Panc1 (cell line): Measurements from ENCODE around the gene RIMBP2. TPM values are rescaled to one million over a fixed set of nuclear protein-coding genes. Genes with fewer than 3 reads are reported as not detected.

ENCODE experiments used
- ATAC-seq: fragments of 200-7000 bp; cut with Tn5 transposase; 2 replicates; pipeline ENCODE4 v1.9.1; 2020; ENCODE audit warnings: mild to moderate bottlenecking, moderate library complexity
- BruUV-seq: library from RNA; stranded (reverse); fragments of 400-500 nt; replicated peaks from 2 replicates; lab custom pipeline; 2021; lab: Mats Ljungman, UMichigan
- CTCF ChIA-PET: fragments of 300-600 bp; sonication (Branson Sonifier 250); formaldehyde crosslinking; loops from one replicate; lab custom pipeline; 2022; ENCODE audit warnings: antibody characterized with exemption; lab: Charles Lee
- POLR2A ChIA-PET: fragments of 300-600 bp; sonication (Branson Sonifier 250); formaldehyde crosslinking; loops from one replicate; lab custom pipeline; 2022; ENCODE audit warnings: antibody characterized with exemption; lab: Charles Lee
- DNase-seq: peaks from one replicate; pipeline ENCODE4 v3.0.0-alpha.2; 2010; ENCODE audit warnings: low read depth, low spot score
- H3K27ac ChIP-seq: 2 replicates; pipeline ENCODE4 v1.5.1; 2011; ENCODE audit warnings: mild to moderate bottlenecking, low read length, inconsistent platforms
- H3K27me3 ChIP-seq: fragments of 200-500 bp; sonication (Bioruptor generic); 2 replicates; pipeline ENCODE4 v1.6.0; 2014; ENCODE audit warnings: low read length, inconsistent platforms; ENCODE audit not compliant: control insufficient read depth, insufficient read depth
- H3K36me3 ChIP-seq: fragments of 200-500 bp; sonication (Bioruptor generic); 2 replicates; pipeline ENCODE4 v1.5.1; 2014; ENCODE audit warnings: inconsistent platforms, mild to moderate bottlenecking, low read length, moderate library complexity; ENCODE audit not compliant: control insufficient read depth, insufficient read depth
- H3K4me1 ChIP-seq: 2 replicates; pipeline ENCODE4 v1.5.1; 2011; ENCODE audit warnings: inconsistent platforms, mild to moderate bottlenecking, low read length, moderate library complexity; ENCODE audit not compliant: control insufficient read depth, insufficient read depth
- H3K4me3 ChIP-seq, 2 experiments: 2 replicates each; pipeline ENCODE4 v1.5.1; 2011 to 2012; ENCODE audit warnings: low read depth in 2 of 2, low read length in 2 of 2, mild to moderate bottlenecking in 2 of 2, inconsistent platforms in 1 of 2, moderate library complexity in 1 of 2
- H3K9me3 ChIP-seq: fragments of 200-500 bp; sonication (Bioruptor generic); 2 replicates; pipeline ENCODE4 v1.5.1; 2014; ENCODE audit warnings: low read depth, mild to moderate bottlenecking, inconsistent platforms, low read length, moderate library complexity; ENCODE audit not compliant: control insufficient read depth, insufficient read depth
- POLR2AphosphoS5 ChIP-seq: IDR thresholded peaks from 2 replicates; pipeline ENCODE4 v1.6.1; 2012; ENCODE audit warnings: mild to moderate bottlenecking, low read depth, low read length, moderate library complexity
- SIN3A ChIP-seq: IDR thresholded peaks from 2 replicates; pipeline ENCODE4 v1.6.1; 2012; ENCODE audit warnings: low read depth, mild to moderate bottlenecking, low read length, moderate library complexity, borderline replicate concordance; ENCODE audit not compliant: insufficient read depth
- TCF7L2 ChIP-seq: IDR thresholded peaks from 2 replicates; pipeline ENCODE4 v1.6.1; 2011; ENCODE audit warnings: mild to moderate bottlenecking, low read depth, low read length, inconsistent platforms
- in situ Hi-C: cut with HindIII; loops from 2 replicates; pipeline ENCODE4 v1.10.0; 2016; ENCODE audit warnings: low sequenced_read_pairs, low pct_unique_long_range_greater_than_20kb
- intact Hi-C: fragments of 100-400 bp; cut with micrococcal nuclease; formaldehyde crosslinking; loops from one replicate; pipeline ENCODE4 v1.10.0; 2022; ENCODE audit not compliant: unreplicated experiment
- total RNA-seq: library from RNA; stranded (reverse); gene quantifications from one replicate; pipeline ENCODE4 v1.2.1, GENCODE V29; 2021; ENCODE audit not compliant: unreplicated experiment
- TF ChIP-seq, protein P1 (sequence below), 2 experiments: IDR thresholded peaks; 2 replicates each; pipeline ENCODE4 v1.6.1; 2011 to 2012; ENCODE audit warnings: low read depth in 2 of 2, control low read depth in 1 of 2, low read length in 1 of 2, mild to moderate bottlenecking in 1 of 2, moderate library complexity in 1 of 2; ENCODE audit not compliant: insufficient read depth in 1 of 2
- TF ChIP-seq, protein P2 (sequence below): fragments of 450-650 bp; IDR thresholded peaks from 2 replicates; pipeline ENCODE4 v1.5.1; 2017; ENCODE audit warnings: mild to moderate bottlenecking

The RIMBP2 gene
- total RNA-seq, 1 experiment from 2014 or later: not detected

DNA sequence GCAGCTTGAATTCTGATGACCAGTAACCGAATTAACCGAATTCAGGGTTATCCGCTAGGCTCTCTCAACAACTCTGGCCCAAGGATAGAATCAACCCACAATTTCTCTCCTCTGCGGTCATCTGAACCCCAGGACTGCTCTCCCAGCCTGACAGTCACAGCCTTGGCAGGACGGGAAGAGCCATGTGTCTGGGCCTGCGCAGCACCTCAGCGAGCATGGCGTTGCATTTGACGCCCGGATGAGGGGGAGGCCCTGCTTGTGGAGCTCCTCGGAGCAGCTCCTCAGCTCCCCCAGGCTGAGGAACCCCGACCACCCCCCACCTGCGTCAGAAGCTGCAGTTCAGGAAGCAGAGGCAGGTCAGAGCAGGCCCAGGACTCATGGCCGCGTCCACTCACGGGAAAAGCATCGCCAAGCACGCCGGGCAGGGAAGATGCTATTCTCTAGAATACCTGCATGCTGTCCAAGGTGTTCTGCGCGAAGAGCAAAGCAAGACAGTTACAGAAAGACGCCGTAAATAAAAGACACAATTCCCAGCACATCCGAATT lies 247.3 kb downstream of the RIMBP2 start:
- intact Hi-C loops: no loop called here
- Histone ChIP-seq H3K27me3 (peaks cover 3% of the 10 kb centered on the region; the same call in 1 of the 2 replicates), H3K27ac (no peak overlapping the region), H3K9me3 (no peaks in the 10 kb centered on the region), H3K4me3 (no peak overlapping the region), H3K36me3 (no peaks in the 10 kb centered on the region), H3K4me1 (no peaks in the 10 kb centered on the region)
- ChIA-PET POLR2A (no interaction called here), CTCF (no interaction called here)
- in situ Hi-C loops: no loop called here
- no peak for DNase-seq
- no TSS peak for BruUV-seq
- TF ChIP-seq, protein P1, sequence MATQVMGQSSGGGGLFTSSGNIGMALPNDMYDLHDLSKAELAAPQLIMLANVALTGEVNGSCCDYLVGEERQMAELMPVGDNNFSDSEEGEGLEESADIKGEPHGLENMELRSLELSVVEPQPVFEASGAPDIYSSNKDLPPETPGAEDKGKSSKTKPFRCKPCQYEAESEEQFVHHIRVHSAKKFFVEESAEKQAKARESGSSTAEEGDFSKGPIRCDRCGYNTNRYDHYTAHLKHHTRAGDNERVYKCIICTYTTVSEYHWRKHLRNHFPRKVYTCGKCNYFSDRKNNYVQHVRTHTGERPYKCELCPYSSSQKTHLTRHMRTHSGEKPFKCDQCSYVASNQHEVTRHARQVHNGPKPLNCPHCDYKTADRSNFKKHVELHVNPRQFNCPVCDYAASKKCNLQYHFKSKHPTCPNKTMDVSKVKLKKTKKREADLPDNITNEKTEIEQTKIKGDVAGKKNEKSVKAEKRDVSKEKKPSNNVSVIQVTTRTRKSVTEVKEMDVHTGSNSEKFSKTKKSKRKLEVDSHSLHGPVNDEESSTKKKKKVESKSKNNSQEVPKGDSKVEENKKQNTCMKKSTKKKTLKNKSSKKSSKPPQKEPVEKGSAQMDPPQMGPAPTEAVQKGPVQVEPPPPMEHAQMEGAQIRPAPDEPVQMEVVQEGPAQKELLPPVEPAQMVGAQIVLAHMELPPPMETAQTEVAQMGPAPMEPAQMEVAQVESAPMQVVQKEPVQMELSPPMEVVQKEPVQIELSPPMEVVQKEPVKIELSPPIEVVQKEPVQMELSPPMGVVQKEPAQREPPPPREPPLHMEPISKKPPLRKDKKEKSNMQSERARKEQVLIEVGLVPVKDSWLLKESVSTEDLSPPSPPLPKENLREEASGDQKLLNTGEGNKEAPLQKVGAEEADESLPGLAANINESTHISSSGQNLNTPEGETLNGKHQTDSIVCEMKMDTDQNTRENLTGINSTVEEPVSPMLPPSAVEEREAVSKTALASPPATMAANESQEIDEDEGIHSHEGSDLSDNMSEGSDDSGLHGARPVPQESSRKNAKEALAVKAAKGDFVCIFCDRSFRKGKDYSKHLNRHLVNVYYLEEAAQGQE (IDR thresholded peaks at IDR 0.05; ENCODE audit: insufficient read depth in 1 of 2, low read depth in 2 of 2, low read length in 1 of 2): no peak
- TF ChIP-seq, protein P2, sequence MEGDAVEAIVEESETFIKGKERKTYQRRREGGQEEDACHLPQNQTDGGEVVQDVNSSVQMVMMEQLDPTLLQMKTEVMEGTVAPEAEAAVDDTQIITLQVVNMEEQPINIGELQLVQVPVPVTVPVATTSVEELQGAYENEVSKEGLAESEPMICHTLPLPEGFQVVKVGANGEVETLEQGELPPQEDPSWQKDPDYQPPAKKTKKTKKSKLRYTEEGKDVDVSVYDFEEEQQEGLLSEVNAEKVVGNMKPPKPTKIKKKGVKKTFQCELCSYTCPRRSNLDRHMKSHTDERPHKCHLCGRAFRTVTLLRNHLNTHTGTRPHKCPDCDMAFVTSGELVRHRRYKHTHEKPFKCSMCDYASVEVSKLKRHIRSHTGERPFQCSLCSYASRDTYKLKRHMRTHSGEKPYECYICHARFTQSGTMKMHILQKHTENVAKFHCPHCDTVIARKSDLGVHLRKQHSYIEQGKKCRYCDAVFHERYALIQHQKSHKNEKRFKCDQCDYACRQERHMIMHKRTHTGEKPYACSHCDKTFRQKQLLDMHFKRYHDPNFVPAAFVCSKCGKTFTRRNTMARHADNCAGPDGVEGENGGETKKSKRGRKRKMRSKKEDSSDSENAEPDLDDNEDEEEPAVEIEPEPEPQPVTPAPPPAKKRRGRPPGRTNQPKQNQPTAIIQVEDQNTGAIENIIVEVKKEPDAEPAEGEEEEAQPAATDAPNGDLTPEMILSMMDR: no peak
- TF ChIP-seq SIN3A (no peak), TCF7L2 (no peak), POLR2AphosphoS5 (no peak)
- no peak for ATAC-seq

- no peak overlapping the region for H3K4me3 ChIP-seq
- 0 out of 2 replicates have a peak, but pooled peaks cover 3% of the 10 kb centered on the region for H3K27me3 ChIP-seq
- DNase-seq (no peak), ATAC-seq (no peak)
- no peaks in the 10 kb centered on the region for H3K9me3 ChIP-seq
- ChIA-PET CTCF (no interaction called here), POLR2A (no interaction called here)
- H3K4me1 ChIP-seq: no peaks in the 10 kb centered on the region
- no TSS peak for BruUV-seq
- intact Hi-C loops: no loop called here
- no peak overlapping the region for H3K27ac ChIP-seq
- in situ Hi-C loops: no loop called here
- no peak for TF ChIP-seq TCF7L2
- TF ChIP-seq, protein P2: no peak
- TF ChIP-seq, protein P1 (IDR thresholded peaks at IDR 0.05; ENCODE audit: insufficient read depth in 1 of 2, low read depth in 2 of 2, low read length in 1 of 2): no peak
- TF ChIP-seq POLR2AphosphoS5: no peak
- no peak for TF ChIP-seq SIN3A
- no peaks in the 10 kb centered on the region for H3K36me3 ChIP-seq
Observed at GRCh38 chr12:130468186-130468585, 247.9 kb downstream of the RIMBP2 start.
